SK-N-DZ (cell line): Measurements from ENCODE around the gene ALG6.
A peak's percentile ranks its signal among the peaks of the same experiment; 100 is the strongest.
"Not testable (repeated sequence)": the region's sequence is repeated elsewhere in the genome, so short reads cannot be mapped to it uniquely, and the experiment has no call there.

Experiments
- DNase-seq: peaks from one replicate; pipeline ENCODE4 v3.0.0-alpha.2; 2015; ENCODE audit warnings: low spot score

ALG6 gene

DNA sequence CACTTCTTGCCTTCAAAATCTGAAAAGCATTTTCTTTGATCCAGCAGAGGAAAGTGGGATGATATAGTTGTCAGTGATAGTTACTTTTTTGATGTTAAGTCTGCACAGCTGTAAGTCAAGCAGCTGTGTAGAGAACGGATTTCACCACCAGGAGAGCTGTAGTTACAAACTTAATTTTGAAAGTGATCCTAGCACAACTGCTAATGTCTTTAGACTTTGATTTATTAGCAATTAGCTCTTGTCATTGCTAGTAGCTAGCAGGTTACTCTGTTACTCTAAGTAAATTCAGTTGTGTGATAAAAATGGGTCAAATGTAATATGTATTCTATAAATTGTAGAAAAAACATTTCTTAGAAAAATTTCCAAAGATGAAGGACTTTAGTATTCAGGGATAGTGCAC, 46.0 kb downstream of the ALG6 start:
- no peak for DNase-seq

DNA sequence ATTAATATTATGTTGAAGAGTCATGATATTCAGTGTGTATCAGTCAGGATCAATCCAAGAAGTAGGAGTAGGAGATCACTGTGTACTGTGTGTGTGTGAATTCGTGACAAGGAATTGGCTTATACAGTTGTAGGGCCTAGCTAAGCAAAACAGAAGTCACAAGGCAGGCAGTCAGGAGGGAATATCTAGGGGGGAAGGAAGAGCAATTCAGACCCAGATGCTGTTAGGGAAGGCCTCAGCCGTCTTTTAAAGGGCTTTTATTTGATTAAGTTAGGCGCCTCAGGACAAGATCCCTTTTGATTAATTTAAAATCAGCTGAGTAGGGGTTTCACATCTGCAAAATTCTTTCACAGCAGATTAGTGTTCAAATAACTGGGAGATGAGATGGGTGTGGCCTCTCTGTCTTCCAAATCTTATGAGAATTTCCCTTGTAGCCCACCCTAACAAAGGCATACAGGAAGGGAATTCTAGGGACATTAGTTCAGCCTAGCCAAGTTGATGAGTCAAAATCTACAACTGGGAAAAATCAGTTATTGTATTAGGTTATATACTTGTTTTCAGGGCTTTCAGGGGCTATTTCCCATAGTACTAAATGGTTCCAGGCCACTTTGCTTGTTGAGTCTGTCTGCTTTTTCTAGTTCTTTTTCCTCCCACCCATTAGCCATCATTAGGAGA, 47.4 kb downstream of the ALG6 start:
- DNase-seq = peak; percentile 8

DNA sequence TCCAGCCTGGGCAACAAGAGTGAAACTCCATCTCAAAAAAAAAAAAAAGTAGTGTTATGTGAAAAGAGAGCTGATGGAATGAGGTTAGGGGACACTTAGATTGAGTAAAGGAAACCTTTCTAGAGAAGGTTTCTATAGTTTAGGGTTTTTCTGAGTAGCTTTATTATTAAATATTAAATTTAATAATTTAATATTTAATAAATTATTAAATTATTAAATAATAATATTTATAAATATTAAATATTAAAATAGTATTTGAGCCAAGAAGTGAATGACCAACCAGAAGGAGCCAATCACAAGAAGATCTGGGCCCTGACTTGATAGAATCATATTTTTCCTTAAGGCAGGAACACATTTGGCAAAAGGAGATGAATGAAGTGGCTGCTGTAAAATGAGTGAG, 50.7 kb downstream of the ALG6 start:
- no peak for DNase-seq

DNA sequence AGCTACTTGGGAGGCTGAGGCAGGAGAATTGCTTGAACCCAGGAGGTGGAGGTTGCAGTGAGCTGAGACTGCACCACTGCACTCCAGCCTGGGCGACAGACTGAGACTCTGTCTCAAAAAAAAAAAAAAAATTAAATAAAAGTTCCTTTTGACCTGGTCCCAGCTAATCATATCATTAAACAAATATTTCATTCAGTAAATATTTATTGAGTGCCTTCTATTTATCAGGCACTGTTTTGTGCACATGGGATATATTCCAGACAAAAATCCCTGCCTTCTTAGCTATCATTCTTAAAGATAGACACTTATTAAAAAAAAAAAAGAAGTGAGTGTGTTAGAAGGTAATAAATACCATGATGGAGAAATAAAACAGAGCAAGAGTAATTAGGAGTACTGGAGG, 53.3 kb downstream of the ALG6 start:
- not testable (repeated sequence) for DNase-seq

DNA sequence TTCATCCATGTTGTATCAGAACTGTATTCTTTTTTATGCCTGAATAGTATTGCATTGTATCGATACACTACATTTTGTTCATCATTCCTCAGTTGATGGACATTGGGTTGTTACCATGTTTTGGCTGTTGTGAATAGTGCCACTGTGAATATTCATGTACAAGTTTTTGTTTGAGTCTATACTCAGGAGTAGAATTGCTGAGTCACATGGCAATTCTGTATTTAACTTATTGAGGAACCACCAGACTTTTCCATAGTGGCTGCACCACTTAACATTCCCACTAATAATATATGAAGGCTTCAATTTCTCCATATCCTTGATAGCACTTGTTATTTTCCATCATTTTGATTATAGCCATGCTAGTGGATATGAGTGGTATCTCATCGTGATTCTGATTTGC, 56.2 kb downstream of the ALG6 start:
- DNase-seq = no peak

DNA sequence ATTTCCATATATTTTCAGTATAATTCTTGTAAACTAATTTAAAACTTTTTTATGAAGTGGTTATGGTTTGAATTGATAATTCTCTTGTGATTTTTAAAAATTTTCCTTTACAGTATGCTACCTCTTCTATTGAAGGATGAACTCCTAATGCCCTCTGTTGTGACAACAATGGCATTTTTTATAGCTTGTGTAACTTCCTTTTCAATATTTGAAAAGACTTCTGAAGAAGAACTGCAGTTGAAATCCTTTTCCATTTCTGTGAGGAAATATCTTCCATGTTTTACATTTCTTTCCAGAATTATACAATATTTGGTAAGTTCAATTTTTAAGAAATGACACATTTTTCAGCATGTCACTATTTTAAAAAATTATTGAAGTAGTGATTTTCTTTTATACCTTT, 61.4 kb downstream of the ALG6 start:
- no peak for DNase-seq

DNA sequence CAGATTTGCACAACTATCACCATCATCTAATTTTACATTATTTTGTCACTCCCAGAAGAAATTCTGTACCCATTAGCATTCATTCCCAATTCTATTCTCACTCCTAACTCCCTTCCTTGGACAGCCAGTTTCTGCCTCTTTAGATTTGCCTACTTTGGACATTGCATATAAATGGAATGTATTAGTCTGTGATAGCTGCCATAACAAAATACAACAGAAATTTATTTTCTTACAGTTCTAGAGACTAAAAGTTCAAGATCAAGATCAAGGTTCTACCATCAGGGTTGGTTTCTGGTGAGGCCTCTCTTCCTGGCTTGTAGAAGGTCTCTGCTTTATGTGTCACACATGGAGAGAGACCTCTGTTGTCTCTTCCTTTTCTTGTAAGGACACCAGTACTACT, 61.9 kb downstream of the ALG6 start:
- DNase-seq = no peak

DNA sequence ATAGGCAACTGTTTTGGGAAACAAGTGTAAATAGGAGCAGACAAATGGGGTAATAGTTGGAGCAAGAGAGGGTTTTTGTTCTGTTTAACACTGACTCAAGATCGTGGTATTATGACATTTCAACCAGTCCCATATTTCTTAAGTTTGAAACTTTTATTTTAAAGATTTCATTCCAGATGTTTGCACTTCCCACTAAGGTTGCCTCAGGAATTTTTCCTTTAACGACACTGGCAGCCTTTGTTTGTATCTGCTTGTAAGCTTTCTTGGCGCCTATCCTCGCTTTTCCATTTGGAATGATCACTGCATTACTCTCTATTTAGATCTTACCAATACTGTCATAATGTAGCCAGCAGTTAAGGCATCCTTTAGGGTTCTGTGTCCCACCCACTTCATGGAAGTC, 67.7 kb downstream of the ALG6 start:
- DNase-seq = no peak

DNA sequence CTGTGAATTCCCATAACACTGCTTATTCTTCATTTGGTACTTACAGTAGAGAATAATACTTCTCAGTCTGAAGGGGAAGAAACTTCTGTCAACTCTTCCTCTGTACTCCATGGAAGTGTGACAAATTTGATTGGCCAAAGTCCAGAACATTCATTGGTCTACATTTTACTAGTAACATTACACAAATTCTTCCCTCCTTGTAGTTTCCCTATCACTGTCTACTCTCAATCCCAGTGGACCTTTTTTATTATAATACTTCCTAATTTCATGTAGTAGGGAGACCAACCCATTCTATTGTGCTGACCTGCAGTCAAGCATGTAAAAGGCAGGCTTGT, 74.7 kb downstream of the ALG6 start:
- no peak for DNase-seq

DNA sequence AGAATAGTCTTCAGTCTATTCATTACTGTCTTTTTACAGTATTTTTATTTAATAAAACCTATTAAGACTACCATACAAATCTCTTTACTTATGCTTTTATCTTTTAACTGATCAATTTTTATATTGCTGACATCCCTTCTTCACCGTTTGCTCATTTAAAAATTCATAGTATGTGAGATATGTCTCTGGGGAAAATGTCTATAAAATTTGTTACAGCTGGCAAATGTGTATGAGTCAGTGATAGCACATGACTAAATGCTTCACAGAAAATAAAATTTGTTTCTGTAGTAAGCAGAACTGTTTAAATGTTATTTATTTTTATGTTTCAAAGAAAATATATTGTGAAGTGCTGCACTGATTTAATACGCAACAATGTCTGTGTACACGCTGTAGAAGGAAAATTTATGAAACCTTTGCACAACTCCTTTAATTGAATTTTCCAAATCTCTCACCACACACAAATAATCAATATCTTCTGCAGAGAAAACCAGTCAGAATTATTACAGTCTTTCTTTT, 81.4 kb downstream of the ALG6 start:
- no peak for DNase-seq

DNA sequence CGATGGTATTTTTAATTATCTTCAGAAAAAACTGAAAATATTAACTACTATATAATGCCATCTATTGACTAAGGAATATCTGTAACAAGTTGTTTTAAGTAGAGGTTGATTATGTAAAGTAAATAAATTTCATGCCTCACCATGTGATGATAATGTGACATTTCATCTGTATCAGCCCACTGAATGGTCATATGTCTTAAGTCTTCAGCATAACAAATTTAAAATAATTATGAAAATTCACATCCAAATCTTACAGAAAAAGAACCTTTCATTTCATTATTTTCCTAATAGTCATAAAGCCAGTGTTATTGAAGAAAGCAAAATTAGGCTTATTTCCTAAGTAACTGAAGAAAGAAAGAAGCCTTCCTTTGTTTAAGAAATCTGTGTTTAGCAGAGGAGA, 83.0 kb downstream of the ALG6 start:
- DNase-seq = no peak

DNA sequence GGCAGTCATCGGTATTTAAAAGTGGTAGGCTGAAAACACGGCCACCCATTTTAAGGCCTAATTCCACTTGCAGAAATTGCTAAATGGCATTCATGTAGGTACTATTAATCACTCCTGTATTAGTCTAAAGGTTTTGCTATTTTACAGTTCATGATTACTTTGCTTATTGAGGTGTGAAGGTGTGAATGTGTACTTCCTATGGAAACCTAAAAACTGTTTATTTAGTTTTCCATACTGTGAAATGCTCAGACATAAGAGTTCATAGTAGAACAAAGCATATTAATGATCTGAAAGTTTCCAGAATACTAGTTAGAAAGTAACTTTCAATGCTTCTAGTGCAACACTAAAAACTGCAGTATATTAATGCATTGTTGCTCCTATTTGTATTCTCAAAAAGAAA, 85.8 kb downstream of the ALG6 start:
- no peak for DNase-seq

DNA sequence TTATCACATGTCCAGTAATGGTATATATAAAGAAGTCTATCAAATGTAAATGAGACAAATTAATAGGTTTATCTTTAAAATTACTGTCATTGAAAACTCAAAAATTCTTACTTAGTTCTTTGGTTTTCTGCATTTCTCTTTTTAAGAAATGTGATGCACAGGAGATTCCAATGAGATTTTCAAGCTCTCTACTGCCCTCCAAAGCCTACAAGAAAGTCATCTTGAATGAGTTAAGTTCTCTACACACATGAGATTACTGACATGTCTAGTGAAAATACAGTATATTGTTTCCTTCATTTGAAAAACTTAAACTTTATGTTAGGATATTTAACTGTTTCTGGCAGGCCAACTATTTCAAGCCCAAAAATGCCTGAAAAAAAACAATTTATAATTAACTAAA, 86.8 kb downstream of the ALG6 start:
- no peak for DNase-seq

DNA sequence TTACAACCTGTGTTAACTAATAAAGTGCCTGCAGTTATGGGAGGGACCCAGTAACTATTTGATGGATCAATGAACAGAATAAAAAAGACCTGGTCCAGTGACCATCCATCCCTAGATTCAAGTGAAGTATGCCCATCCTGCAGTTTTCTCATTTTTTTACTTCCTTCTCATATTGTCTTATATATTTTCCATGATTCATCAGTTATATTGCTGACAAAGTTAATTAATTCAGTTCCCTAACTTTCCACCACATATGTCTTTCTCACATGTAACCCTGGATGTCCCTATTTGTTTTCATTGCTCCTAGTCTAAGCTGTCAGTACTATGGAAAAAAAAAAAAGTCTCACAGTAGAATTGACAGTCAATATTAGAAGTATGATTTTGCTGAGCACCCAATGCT, 91.3 kb downstream of the ALG6 start:
- no peak for DNase-seq

DNA sequence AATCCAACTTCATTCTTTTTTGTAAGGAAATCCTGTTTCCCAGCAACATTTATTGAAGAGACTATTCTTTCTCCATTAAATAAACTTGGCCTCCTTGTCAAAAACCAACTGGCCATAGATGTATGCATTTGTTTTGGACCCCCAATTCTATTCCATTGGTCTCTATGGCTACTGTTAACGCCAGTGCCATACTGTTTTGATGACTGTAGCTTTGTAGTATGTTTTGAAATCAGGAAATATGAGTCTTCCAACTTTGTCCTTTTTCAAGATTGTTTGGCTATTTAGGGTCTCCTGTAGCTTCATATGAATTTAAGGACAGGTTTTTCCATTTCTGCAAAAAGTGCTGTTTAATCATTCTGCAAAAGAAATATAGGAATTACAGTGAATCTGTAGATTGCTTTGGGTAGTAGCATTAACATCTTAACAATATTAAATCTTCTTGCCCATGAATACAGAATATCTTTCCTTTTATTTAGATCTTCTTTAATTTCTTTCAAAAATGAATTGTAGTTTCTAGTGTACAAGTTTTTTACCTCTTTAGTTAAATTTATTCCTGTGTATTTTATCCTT, 94.3 kb downstream of the ALG6 start:
- DNase-seq = no peak

DNA sequence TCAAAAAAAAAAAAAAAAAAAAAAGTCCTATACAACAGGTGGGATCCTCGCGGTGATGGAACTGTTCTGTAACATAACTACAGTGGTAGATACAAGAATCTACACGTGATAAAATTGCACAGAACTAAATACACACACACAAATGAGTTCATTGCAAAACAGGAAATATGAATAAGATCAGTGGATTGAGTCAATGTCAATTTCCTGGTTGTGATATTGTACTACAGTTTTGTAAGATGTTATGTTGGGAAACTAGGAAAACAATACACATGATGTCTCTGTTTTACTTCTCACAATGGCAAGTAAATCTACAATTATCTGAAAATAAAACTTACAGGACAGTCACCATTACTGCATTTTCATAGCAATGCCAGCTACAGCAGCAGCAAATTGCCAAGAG, 95.8 kb downstream of the ALG6 start:
- no peak for DNase-seq

DNA sequence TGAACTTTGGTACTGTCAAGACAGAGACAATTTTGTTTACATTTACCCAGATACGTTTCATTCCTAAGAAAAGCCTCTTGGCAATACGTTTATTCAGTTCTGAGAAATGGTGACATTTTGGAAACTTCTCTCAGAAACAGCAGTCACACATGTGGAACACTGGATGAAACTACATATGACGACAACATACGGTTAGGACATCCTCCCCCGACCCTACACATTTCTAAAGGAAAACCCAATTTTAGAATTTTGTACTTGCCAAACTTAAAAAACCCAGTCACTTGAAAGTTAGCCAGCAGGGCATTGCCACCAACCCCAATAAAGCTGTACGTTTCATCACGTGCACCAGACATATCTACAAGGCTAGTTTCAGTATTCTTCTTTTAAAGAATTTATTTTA, 98.8 kb downstream of the ALG6 start:
- DNase-seq = no peak

DNA sequence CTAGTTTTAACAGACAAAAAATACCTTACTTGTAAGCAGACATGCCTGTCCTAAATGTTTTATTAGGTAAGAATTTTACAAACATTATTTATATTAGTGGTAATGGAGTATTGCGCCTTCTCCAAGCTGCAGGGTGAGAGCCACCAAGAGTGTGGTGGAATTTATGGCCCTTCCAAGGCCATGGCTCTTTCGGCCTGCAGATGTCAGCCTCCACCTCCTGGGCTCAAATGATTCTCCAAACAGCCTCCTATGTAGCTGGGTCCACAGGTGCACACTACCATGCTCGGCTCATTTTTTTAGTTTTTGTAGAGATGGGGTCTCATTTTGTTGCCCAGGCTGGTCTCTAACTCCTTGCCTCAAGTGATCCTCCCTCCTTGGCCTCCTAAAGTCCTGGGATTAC, 99.3 kb downstream of the ALG6 start:
- no peak for DNase-seq

DNA sequence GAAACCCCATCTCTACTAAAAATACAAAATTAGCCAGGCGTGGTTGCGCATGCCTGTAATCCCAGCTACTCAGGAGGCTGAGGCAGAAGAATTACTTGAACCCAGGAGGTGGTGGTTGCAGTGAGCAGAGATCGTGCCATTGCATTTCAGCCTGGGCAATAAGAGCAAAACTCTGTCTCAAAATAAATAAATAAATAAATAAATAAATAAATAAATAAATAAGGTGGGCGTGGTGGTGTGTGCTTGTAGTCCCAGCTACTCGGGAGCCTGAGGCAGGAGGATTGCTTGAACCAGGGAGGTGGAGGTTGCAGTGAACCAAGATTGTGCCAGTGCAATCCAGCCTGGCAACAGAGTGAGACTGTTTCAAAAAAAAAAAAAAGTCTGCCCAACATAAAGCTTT, 101.3 kb downstream of the ALG6 start:
- not testable (repeated sequence) for DNase-seq

DNA sequence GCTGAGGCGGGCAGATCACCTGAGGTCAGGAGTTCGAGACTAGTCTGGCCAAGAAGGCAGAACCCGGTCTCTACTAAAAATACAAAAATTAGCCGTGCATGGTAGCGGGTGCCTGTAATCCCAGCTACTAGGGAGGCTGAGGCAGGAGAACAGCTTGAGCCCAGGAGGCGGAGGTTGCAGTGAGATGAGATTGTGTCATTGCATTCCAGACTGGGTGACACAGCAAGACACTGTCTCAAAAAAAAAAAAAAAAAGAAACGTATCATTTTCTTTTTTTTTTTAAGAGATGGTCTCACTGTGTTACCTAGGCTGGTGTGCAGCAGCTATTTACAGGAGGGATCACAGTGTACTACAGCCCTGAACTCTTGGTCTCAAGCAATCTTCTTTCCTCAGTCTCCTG, 108.3 kb downstream of the ALG6 start:
- DNase-seq = no peak

DNA sequence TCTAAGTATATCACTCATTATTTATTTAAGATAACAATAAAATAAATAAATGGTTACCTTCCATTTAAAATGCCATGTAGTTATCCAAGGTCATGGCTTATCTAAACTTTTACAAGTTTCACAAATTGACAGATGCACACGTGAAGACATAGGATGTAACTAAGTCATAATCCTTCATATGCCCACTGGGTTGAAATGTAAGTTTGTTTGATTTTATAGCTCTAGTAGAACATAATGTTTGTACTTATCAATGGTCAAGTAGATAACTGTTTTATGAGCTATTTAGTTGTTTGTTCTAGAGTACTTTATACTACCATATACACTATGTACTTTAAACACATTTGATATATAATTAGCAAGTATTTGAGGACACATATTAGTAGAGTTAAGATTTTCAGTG, 112.6 kb downstream of the ALG6 start:
- no peak for DNase-seq

DNA sequence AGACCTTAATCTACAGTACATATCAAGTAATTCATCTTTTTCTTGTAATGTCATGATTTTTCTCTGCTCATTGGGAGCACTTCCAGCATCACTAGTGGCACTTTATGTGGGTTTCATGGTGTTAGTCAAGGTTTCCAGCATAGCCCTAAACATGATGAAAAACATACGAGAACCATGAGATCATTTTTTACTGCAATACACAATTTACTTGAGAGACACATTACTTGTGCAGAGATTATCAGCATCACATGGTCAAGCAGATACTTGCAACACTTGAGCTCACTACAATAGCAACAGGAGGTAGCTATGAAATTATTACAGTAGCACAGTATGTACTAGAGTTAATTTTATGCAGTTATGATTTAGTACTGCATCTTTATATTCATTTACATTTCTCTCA, 119.2 kb downstream of the ALG6 start:
- DNase-seq = no peak

DNA sequence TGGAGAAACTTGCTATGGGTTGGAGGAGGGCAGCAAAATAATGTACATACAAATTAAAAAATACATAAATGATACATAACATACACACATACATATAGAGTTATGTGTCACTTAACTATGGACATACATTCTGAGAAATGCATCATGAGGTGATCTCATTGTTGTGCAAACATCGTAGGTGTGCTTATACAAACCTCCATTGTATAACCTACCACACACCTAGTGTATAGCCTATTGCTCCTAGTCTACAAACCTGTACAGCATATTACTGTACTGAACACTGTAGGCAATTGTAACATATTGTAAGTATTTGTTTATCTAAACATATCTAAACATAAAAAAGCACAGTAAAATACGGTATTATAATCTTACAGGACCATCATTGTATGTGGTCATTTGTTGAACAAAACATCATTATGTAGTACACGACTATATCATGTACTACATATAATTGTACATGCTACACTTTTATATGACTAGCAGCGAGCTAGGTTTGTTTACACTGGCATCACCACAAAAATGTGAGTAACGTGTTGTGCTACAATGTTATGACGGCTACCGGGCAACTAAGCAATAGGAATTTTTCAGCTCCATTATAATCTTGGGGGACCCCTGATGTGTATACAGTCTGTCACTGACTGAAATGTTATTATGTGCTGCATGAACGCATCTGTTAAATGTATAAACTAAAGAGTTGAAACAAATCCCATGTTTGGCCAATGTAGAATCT, 120.1 kb downstream of the ALG6 start:
- no peak for DNase-seq
